Stimulated activated CD4-positive, alpha-beta T cell treated with anti-CD3 and anti-CD28 coated beads, Interleukin-4, amount 100 ng/mL, for 1 hour (primary cell): ENCODE results near the gene ADAMTS7.
A peak's percentile ranks its signal among the peaks of the same experiment; 100 is the strongest.
"Not testable (repeated sequence)": the region's sequence is repeated elsewhere in the genome, so short reads cannot be mapped to it uniquely, and the experiment has no call there.

Source experiments
- DNase-seq: peaks from one replicate; pipeline ENCODE4 v3.0.0-alpha.2; 2020

Gene ADAMTS7

DNA sequence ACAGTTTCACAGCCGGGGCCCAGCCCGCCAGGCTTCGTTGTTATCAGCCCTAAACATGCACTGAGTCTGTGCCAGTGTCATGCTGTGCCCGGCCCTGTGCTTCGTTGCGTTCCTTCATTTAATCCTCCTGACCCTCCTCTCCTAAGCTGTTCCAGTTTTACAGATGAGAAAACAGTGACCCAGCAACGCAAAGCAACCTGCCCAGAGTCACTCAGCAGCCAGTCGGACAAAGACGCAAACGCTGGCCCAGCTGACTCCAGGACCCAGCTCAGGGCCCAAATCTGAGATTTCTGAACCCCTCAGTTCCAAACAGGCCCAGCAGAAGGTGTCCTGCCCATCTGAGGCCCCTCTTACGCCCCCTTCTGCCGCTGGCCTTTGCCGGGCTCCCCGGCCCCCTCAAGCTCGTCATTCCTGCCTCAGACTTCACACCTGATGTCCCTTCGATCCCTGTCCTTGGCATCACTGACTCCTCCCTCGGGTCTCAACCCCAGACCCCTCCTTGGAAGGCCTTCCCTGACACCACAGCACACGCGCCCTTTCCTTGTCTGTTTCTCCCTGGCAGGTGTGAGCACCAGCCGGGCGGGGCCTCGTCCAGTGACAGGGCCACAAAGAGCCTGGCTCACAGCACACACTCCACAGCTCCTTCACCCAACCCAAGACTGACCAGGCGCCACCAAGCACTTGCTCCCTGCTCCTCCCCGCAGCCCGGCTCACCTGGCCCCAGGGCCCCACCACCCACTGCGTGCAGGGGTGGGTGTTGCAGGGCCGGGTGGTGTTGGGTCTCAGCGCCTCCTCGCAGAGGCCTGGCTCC, 48.1 kb downstream of the ADAMTS7 start:
- DNase-seq: no peak

DNA sequence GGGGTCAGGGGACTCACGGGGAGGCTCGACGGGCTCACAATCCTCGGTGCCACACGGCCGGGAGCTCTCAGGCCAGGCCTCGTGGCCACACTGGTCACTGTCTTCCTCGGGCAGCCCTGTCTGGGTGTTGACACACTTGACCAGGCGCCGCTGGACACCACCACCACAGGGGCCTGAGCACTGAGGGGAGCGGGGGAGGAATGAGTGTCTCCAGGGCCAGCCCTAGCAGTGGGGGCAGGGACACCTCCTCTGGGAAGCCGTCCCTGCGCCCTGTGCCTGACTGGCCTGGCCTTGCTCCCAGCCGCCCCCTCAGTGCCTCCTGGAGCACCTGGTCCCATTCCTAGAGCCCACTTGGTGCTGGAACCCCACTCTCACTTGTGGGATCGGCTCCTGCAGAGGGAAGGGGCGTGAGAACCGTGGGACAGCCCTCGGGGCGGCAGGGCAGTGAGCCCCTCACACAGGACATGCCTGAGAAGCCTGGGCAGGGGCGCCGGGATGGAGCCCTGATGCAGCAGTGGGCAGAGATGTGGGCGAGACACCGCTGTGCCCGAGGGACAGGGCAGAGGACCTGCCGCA, 48.8 kb downstream of the ADAMTS7 start:
- not testable (repeated sequence) for DNase-seq

DNA sequence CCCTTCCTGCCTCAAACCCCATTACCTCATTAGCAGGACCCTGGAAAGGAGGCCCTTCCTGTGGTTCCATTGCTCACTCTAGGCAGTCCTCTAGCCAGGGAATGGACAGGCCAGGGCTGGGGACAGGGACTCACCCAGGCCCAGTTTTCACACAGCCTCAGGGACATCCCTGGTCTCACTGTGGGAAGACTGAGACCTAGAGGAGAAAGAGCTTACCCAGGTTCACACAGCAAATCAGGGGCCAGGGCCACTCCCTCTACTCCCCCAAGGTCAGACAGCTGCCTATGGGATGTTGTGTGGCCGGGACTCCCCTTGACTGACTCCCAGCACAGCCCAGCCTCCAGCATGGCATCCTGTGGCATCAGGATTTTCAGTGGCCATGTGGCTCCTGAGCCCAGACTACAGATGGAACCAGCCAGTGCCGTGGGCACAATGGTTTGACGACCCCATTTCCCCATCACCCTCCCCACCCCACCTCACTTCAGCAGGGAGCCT, 49.3 kb downstream of the ADAMTS7 start:
- DNase-seq: no peak

DNA sequence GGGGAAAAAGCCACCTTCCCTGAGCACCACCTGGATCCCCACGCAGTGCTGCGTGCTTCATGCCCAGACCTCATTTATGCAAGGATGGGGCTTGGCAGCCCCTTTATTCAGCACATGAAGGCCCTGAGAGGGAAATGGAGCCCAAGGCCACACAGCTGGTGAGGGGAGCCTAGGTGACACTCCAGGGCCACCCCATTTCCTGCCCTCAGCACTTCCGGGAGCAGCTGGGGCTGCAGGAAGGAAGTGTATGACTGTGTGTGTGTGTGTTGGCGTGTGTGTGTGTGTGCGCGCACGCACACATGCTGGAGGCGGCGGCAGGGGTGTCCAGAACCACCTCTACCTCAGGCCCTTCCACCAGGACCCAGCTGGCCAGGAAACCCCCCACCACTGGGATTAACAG, 49.8 kb downstream of the ADAMTS7 start:
- DNase-seq: peak; percentile 68

DNA sequence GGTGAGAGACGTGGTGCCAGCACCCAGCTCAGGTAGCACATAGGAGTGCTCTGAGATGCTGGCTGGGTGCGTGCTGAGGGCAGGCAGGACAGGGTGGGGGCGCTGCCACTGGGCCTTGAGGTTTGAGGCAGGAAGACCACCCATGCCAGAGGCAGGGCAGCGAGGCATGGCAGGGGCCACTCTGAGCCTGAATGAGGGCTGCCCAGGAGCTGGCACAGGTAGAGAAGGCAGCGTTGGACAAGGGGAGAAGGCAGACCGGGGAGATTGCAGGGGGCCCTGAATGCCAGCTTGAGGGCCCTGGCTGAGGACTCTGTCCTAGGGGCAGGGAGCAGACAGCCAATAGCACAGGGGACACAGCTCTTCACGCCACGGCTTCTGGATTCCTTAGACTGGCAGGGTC, 50.2 kb downstream of the ADAMTS7 start:
- DNase-seq: no peak

DNA sequence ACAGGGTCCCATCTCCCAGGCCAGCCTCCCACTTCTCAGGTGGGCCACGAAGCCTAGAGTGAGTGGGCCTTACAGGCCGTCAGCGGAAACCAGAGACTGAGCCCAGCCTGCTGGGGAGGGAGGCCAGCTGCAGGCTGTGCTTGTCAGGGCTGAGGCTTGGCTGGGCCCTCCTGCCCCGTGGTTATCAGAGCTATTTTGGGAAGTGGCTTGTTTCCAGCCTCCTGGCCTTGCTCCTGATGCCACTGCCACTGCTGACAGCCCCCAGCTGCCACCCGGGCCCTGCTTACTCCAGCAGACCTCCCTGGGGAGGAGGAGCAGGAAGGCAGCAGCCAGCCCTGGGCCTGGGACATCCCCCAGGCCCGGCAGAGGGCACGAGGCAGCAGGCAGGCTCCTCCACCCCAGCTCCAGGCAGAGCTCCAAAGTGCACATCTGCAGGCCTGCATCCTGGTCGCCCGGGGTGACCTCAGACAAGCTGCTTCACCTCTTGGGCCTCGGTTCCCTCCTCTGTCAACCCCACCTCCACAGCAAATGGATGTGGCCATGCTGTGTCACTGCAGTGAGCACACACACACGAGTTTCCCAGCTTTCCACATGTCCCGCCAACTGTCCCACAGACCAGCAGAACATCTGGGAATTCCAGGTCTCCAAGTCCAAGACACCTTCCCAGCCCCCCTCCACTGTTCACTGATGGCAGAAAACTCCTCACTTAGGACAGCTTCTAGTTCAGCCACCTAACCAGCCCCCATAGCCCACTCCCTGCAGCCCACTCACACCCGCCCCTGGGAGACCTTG, 51.0 kb downstream of the ADAMTS7 start:
- not testable (repeated sequence) for DNase-seq

DNA sequence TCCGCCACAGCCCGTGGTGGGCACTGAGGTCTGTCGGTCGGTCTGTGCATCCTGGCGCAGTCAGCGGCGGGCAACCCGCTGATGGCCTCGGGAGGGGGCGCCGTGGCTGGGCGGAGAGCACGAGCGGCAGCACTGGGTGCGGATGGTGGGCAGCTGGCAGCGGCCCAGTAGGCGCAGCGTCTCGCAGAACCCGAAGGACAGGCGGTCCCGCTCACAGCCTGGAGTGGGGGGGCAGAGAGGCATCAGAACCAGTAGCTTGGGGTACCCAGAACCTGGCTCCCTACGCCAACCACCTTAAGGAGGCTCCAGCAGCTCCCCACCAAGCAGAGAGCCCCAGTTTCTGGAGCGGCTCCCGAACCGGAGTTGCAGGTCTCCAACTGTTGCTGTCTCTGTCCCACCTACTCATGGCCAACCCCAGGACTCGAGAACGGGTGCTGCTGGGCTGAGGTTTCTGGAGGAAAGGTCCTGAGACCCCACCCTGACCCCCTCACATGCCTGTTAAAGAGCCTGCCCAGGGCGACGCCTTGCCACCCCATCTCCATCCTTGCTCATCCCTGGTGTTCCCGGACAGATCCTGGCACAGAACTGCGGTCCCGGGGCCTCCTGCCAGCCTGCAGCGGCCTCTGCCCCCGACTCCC, 51.8 kb downstream of the ADAMTS7 start:
- DNase-seq: not testable (repeated sequence)

DNA sequence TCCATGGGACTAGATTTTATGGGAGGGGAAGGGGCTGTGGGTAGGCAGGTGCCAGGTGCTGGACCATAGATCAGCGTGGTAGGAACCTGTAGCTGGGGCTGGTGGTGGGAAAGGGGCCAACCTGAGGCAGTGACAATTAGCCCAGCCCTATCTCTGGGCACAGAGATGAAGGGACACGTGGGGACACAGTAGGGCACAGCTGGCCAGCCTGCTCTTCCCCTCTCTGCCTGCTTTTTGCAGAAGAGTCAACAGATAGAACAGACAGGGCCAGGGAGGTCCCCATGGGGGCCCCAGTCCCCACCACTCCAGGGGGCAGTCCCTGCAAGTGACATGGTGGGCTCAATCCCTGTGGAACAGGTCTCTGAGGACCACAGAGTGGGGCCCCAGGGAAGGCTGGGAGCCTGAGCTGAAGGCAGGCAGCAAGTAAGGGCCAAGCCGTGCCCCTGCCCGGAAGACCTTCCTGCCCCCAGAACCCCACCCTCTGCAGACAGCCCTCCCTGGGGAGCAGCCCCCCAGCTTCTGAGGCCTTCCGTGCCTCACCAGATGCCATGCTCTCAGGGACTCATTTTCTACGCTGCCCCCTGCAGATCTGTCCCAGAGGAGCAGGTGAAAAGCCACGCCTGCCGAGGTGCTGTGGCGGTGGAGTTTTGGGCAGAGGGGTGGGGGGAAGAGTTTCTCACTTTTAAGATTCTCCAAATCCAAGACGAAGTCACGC, 52.6 kb downstream of the ADAMTS7 start:
- not testable (repeated sequence) for DNase-seq

DNA sequence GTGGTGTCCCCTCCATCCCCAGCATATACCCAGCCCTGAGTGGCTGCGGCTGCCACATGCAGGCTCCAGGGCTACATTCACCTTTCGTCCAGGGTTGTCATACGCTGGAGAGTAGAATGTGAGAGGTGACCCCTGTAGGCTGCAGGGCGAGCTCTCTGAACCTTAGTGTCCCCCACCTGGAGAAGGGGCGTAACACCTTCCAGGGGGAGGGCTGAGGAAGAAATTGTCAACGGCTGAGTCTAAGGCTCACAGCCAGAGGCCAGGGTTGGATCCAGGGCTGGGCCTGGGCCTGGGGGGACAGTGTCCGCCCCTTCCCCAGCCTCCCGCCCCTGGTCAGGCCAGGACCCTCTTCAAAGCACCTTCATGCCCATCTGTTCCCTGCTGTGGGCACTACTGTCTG, 53.2 kb downstream of the ADAMTS7 start:
- not testable (repeated sequence) for DNase-seq

DNA sequence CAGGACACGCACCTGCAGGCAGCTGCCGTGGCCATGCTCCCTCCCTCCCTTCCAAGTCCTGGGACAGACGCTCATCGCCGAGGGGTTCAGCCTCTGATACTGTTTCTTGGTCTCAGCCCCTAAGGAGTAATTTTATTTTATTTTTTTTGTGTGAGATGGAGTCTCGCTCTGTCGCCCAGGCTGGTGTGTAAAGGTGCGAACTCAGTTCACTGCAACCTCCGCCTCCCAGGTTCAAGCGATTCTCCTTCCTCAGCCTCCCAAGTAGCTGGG, 53.7 kb downstream of the ADAMTS7 start:
- DNase-seq: no peak

DNA sequence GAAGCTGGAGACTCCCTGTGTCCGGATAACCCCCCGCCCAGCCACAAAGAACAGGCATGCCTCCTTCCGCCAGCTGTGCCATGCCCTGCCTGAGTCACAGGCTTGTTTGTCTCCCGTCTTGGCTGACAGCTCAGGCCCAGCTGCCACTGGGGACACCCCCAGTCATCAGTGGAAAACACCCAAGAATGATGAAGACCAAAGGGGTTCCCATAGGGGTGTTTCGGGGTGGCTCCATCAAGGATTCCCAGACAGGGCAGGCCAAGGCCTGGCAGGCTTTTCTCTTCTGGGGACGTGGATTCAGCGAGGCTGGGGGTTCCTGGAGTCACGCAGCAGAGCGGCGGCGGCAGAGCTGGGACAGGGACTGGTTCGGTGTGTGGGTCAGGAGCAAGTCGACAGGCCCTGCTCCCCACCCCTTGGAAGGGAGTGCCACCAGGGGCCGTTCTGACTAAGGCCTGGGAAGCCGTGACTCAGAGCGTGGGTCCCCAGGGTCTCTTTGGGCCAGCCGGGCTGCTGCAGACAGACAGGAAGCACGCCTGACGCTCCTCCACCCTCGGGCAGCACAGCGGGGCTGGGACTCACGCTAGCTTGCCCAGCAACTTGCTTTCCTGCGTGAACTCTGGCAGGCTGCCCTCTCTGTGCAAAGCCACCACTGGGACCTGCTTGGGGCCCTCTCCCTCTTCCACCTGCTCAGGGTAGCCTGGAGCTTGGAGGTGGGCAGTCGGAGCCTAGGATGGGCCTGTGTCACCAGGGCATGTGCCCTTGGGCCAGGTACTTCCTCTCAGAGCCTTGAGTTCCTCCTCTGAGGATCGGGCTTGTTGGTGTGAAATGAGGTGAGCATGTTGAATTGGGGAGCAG, 54.3 kb downstream of the ADAMTS7 start:
- DNase-seq: peak; percentile 54

DNA sequence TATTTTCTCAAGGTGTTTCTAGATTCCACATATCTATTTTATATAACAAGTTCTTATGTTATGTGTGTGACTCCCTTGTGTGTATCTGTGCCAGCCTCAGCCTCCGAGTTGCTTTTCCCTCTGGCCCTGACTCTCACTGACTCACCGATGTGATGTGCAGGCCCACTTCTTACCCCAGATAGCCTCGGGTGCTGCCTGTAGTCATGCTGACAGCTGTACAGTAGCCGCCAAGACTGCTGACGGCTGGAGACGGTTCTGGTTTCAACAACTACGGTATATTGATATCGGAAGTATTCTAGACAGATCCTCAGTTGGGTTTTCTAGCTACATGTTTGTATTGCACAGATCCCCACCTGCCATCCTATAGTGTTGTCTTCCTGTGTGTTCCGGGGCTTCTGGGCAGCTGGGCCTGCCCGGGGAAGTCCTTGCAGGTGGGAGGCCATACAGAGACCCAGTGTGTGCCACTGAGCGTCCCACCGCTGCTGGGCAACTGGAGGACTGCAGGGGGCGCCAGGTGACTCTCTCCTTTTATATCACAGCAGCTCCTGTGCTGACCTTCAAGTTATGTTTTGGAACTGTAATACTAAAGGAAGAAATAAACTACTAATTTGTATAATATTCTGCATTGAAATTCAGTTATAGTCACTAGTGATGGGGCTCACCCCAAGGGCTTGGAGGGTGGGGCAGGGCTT, 55.2 kb downstream of the ADAMTS7 start:
- DNase-seq: peak; percentile 31

DNA sequence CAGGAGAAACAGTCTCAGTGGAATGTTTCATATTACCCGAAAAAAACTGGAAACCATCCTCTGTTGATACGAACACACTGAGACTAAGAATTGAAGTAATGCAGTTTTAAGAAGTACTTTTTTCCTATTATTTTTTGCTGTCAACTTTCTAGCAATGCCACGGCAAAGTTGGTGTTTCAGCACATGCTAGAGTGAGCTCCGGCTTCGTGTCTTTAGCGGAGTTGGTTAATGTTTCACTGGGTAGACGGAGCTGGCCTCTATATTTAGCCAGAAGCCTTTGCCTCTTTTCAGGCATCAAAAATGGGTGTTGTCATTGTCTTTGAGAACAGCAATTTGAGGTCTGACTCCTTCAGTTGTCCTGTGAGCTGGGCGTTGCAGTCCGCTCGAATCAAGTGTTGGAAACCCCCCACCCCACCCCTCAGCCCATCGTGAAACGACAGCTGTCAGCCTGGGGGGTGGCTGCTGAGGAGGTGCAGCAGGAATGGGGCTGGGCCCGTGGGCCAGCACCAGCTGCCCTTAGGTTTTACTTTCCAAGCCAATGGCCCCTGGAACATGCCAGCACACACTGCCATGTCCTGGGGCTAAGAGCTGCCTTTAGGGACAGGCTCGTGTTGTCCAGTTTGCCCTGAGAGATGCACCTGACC, 56.5 kb downstream of the ADAMTS7 start:
- DNase-seq: not testable (repeated sequence)

DNA sequence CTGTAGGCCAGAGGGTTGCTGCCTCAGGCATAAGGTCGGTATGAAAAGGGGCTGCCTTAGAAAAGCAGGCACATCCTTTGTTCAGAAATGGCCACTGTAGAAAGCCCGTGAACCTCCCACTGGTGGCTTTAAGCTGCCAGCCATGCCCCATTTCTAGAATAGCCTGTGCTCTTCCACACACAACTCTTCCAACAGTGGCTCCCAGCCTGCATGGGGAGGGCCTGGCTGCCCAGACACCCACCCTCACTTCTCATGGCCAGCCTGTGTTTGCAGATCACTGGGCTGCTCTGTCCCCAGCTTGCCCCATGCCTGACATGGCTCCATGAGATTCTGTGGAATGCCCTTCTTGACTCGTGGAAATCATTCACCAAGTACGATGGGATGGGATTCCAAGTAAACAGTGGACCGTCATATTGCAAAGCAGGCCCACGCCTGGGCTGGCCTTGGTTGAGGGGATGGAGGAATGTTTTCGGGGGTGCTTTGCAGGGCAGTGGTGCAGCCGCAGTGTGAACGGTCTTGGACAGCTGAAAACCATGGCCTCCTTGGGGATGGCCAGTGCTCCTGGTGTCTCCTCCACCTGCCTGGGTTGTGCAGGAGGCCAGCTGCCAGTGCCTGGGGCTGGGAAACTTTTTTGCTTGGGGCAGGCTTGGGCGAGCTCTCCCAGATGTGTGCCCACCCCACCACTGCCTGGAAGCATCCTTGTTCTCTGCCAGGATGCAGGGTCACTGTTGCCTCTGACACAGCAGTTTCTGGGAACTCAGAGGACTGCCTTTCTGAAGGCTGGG, 57.3 kb downstream of the ADAMTS7 start:
- DNase-seq: not testable (repeated sequence)

DNA sequence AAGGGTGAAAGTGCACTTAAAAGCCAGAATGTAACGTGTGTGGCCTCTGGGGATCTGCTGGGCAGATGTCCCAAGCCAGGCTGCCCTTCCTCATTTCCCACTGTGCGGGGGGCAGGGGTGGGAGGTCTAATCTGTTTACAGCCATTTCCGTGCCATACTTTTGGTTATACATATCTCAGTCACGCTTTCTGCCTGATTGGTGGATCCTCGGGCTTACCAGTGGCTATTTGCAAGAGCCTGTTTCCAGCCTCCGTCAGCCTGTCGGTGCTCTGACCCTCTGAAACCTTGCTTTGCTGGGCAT, 58.0 kb downstream of the ADAMTS7 start:
- DNase-seq: not testable (repeated sequence)

DNA sequence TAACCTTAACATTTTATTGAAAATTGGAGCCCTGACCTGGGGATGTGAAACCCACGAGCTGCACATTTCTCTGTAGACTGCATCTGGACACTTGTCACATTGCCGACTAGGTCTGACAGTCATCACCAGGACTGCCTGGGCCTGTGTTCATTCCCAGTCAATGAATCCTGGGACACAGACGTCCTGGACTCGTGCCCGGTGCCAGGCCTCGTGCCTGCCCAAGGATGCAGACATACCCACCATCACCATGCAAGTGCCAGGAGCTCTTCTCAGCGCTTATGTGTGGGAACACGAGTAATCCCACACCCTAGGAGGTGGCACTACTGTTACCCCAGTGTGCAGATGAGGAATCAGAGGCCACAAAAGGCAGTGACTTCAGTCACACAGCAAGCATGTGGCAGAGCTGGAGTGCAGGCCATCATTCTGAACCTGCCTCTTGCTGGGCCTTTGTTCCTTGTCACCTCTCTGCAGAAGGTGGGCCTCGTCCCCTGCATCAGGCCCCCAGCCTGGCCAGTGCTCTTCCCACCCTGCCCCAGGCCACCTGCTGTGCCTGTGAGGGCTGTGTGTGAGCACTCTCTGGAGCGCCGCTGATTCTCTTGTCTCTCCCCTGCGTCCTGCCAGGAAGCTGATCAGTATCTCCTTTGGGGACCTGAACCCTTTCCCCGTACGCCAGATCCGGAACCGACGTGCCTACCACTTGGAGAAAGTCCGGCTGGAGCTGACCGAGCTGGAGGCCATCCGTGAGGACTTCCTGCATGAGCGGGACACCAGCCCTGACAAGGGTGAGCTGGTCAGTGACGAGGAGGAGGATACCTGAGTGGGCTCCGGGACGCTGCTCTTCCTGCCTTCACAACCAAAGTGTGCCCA, 58.5 kb downstream of the ADAMTS7 start:
- no peak for DNase-seq

DNA sequence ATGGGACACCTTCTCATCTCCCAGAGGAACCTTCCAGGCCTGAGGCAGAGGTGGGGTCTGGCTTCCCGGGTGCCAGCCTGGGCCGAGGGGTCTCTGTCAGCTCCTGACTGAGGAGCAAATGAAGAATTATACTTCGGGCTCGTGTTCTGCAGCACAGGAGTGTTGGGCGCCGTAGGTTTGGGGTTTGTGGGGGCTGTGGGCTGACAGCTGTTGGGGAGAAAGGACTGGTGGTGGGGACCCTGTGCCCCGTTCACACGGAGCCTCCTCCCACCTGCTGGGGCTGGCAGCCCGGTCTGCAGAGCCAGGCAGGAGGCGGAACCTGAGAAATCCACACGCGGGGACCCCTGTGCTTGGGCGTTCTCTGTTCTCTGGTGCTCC, 59.7 kb downstream of the ADAMTS7 start:
- no peak for DNase-seq

DNA sequence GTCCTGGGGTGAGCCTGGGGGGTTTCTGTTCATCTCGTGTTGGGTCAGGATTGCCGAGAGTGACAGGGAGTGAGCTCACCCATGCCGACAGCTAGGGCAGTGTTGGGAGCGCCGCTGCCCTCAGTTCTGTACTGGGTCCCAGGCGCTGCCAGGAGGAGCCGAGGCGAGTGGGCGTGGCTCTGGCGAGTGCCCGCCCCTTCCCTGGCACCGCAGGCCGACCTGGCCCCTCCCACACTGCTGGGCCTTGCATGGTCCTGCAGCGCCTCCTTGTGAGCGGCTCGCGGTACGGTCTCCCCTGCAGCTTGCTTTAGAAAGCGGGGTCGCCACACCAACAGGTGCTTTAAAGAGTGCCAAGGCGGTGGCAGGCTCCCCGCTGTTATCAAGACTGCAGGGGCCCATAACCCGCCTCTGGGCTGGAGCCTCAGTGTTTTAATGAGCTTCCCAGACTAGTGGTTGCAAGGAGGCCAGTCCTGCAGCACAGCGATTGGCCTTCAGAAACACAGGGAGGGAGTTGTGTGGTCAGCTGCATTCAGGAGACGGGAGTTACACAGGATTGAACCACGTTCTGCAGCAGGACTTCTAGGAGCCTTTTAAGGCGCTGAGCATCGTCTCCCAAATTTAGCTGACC, 60.2 kb downstream of the ADAMTS7 start:
- DNase-seq: peak; percentile 93
